A549 (cell line): ENCODE measurements around the gene DTX3. TPM values are rescaled to one million over a fixed set of nuclear protein-coding genes. Genes with fewer than 3 reads are reported as not detected.
A peak's percentile ranks its signal among the peaks of the same experiment; 100 is the strongest.

ENCODE experiments used
- ATAC-seq, 2 experiments: fragments of 200-7000 bp in 1 of 2; fragments of >200 bp in 1 of 2; cut with Nextera tagmentation in 1 of 2; cut with Tn5 transposase in 1 of 2; 3 replicates each; pipeline versions ENCODE4 v1.8.0 to v1.9.1; 2018 to 2020; ENCODE audit warnings: mild to moderate bottlenecking in 1 of 2, moderate library complexity in 1 of 2
- CTCF ChIA-PET: fragments of 300-600 bp; sonication (Branson Sonifier 250); formaldehyde crosslinking; extraction: SDS; loops from one replicate; lab custom pipeline; 2021; ENCODE audit warnings: antibody characterized with exemption, inconsistent platforms; lab: Yijun Ruan, JAX
- POLR2A ChIA-PET: fragments of 350-600 bp; formaldehyde crosslinking; extraction: SDS; loops from one replicate; lab custom pipeline; 2021; ENCODE audit warnings: antibody characterized with exemption, inconsistent platforms; lab: Yijun Ruan, JAX
- DNase-seq, 2 experiments: peaks; one replicate each; pipeline versions ENCODE4 v3.0.0 to v3.0.0-alpha.2; 2011 to 2016; ENCODE audit warnings: low read depth in 1 of 2, low spot score in 1 of 2
- FAIRE-seq: peaks from 2 replicates; lab custom pipeline; 2011; peaks lifted over from hg19 to GRCh38; lab: Jason Lieb, UNC
- H3K27ac ChIP-seq, 2 experiments: fragments of >200 bp; sonication (Bioruptor Twin); formaldehyde crosslinking; 3 replicates each; pipeline ENCODE4 v1.5.1; 2016 to 2017
- H3K4me1 ChIP-seq: fragments of >200 bp; sonication (Bioruptor Twin); formaldehyde crosslinking; 3 replicates; pipeline ENCODE4 v1.6.1; 2016
- H3K4me2 ChIP-seq: fragments of >200 bp; sonication (Bioruptor Twin); formaldehyde crosslinking; 3 replicates; pipeline ENCODE4 v1.6.1; 2016
- H3K4me3 ChIP-seq: fragments of >200 bp; sonication (Bioruptor Twin); formaldehyde crosslinking; 3 replicates; pipeline ENCODE4 v1.5.1; 2016
- H3K9me3 ChIP-seq: fragments of >200 bp; sonication (Bioruptor Twin); formaldehyde crosslinking; 3 replicates; pipeline ENCODE4 v1.6.1; 2016
- CBX2 ChIP-seq: fragments of 200-600 bp; sonication (generic); IDR thresholded peaks from 2 replicates; pipeline ENCODE4 v1.6.1; 2016; ENCODE audit warnings: low read depth, mild to moderate bottlenecking, borderline replicate concordance
- CHD2 ChIP-seq: fragments of 150-350 bp; IDR thresholded peaks from 2 replicates; pipeline ENCODE4 v1.6.1; 2014; ENCODE audit warnings: low read length; ENCODE audit not compliant: partially characterized antibody
- EHF ChIP-seq: fragments of 250-450 bp; sonication (Bioruptor Pico); IDR thresholded peaks from 2 replicates; pipeline ENCODE4 v1.5.0; 2020; ENCODE audit warnings: mild to moderate bottlenecking
- FOSL2 ChIP-seq, 2 experiments: fragments of 450-650 bp in 1 of 2; fragments of >200 bp in 1 of 2; sonication (Bioruptor Twin) in 1 of 2; formaldehyde crosslinking; IDR thresholded peaks; 2 replicates each; pipeline versions ENCODE4 v1.5.0 to v1.6.1; 2016 to 2020; ENCODE audit warnings: mild to moderate bottlenecking in 1 of 2, moderate library complexity in 1 of 2
- FOXS1 ChIP-seq: fragments of 250-450 bp; sonication (Bioruptor Pico); IDR thresholded peaks from 2 replicates; pipeline ENCODE4 v1.5.0; 2020; ENCODE audit warnings: mild to moderate bottlenecking, moderate library complexity
- GATA3 ChIP-seq: IDR thresholded peaks from 2 replicates; pipeline ENCODE4 v1.6.1; 2012; ENCODE audit warnings: borderline replicate concordance
- JUN ChIP-seq, 2 experiments: fragments of >200 bp; sonication (Bioruptor Twin); formaldehyde crosslinking; IDR thresholded peaks; 2 replicates in 1 of 2; 3 replicates in 1 of 2; pipeline ENCODE4 v1.6.1; 2016 to 2017
- MAZ ChIP-seq: fragments of 150-350 bp; IDR thresholded peaks from 2 replicates; pipeline ENCODE4 v1.6.1; 2014; ENCODE audit warnings: antibody characterized with exemption, low read depth, low read length, borderline replicate concordance
- MYC ChIP-seq: IDR thresholded peaks from 2 replicates; pipeline ENCODE4 v1.6.1; 2012; ENCODE audit warnings: mild to moderate bottlenecking, inconsistent platforms, low read length, improper control_type of control experiment, borderline replicate concordance
- PHF8 ChIP-seq: fragments of 200-600 bp; sonication (generic); IDR thresholded peaks from 2 replicates; pipeline ENCODE4 v1.6.1; 2016; ENCODE audit warnings: low read depth, mild to moderate bottlenecking, antibody characterized with exemption, moderate library complexity, borderline replicate concordance
- POLR2AphosphoS2 ChIP-seq: conservative IDR thresholded peaks from 2 replicates; pipeline ENCODE4 v1.6.1; 2012; ENCODE audit warnings: low read length, improper control_type of control experiment, inconsistent platforms
- RAD21 ChIP-seq, 2 experiments: fragments of >200 bp in 1 of 2; sonication (Bioruptor Twin) in 1 of 2; formaldehyde crosslinking in 1 of 2; IDR thresholded peaks in 1 of 2; conservative IDR thresholded peaks in 1 of 2; 2 replicates in 1 of 2; 3 replicates in 1 of 2; pipeline ENCODE4 v1.6.1; 2012 to 2018; ENCODE audit warnings: inconsistent platforms in 1 of 2
- WGBS: methylation state at CpG from one replicate; pipeline ENCODE4 v1.1.6; 2017; ENCODE audit errors: missing lambda C conversion rate; 5-methylcytosine and 5-hydroxymethylcytosine counted together
- polyA plus RNA-seq, 4 experiments: library from polyadenylated mRNA; depleted of rRNA in 3 of 4; stranded (reverse); fragments of >200 nt; fragmentation: RNase III in 1 of 4; extraction: RNeasy Plus Mini Kit Qiagen cat#74134 plus additional on column Dnase treatment in 1 of 4; gene quantifications; 2 replicates in 3 of 4; 3 replicates in 1 of 4; pipeline ENCODE4 v1.2.3, GENCODE V29; 2011 to 2017
- TF ChIP-seq, protein P1 (sequence below): fragments of >200 bp; sonication (Bioruptor Twin); formaldehyde crosslinking; IDR thresholded peaks from 3 replicates; pipeline ENCODE4 v1.5.1; 2016
- TF ChIP-seq, protein P2 (sequence below): fragments of 150-350 bp; IDR thresholded peaks from 2 replicates; pipeline ENCODE4 v1.6.1; 2014; ENCODE audit warnings: low read depth, mild to moderate bottlenecking, low read length

DTX3 gene
- polyA plus RNA-seq, 2 of the 4 experiments (the other 2 are of a cell fraction): 21.7 to 24.7 TPM

DNA sequence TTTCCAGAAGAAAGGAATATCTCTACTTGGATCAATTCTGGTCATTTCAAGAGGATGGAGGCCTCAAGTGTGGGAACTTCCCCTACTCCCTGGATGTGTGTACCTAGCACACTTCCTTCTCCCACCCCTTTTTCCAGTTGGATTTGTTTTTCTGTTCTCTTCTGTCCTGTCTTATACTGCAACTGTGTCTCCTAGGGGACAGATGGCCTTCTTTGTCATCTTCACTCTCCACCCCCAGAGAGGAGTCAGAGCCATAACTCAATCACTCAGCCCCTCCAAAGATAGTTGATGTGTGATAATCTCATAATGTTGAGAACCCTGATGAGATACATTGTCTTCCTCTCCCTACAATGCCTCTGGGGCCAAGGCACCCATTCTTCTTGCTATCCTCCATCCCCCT is 2.1 kb upstream of the DTX3 start (continued):
- TF ChIP-seq POLR2AphosphoS2: no peak

DNA sequence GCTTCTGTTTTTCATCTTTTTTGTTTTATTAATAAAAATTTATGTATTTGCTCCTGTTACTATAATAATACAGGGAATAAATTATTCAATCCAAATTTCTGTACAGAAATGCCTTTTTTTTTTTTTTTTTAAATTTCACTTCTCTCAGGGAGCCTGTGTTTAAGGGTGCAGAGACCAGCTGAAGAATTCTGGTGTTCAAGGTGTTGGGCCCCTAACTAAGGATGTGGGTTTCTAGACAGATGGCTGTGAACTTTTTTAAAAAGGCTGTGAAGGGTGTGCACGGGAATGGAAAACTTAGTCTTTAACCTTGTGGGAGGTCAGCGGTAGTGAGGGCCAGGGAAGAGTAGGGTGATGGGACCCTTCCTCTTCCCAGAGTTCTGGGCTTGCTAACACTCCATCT is 1.3 kb upstream of the DTX3 start:
- DNase-seq (no peak), FAIRE-seq (no peak), ATAC-seq (no peak)
- TF ChIP-seq, protein P1, sequence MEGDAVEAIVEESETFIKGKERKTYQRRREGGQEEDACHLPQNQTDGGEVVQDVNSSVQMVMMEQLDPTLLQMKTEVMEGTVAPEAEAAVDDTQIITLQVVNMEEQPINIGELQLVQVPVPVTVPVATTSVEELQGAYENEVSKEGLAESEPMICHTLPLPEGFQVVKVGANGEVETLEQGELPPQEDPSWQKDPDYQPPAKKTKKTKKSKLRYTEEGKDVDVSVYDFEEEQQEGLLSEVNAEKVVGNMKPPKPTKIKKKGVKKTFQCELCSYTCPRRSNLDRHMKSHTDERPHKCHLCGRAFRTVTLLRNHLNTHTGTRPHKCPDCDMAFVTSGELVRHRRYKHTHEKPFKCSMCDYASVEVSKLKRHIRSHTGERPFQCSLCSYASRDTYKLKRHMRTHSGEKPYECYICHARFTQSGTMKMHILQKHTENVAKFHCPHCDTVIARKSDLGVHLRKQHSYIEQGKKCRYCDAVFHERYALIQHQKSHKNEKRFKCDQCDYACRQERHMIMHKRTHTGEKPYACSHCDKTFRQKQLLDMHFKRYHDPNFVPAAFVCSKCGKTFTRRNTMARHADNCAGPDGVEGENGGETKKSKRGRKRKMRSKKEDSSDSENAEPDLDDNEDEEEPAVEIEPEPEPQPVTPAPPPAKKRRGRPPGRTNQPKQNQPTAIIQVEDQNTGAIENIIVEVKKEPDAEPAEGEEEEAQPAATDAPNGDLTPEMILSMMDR: no peak
- no peak for TF ChIP-seq EHF (CRISPR knock-in tag)
- Histone ChIP-seq H3K9me3 (no peaks in the 10 kb centered on the region), H3K4me1 (peaks cover 13% of the 10 kb centered on the region; the same call in 2 of the 3 replicates), H3K27ac (no peak overlapping the region), H3K4me2 (no peak overlapping the region), H3K4me3 (no peak overlapping the region)
- 88% methylated on average over 2 of the region's 2 CpGs for WGBS
- ChIA-PET POLR2A (interaction anchor here (0.7 kb wide), 1 partner anchor 12 kb away, joined by 3 read pairs; no protein-coding TSS in a partner anchor), CTCF (interaction anchor here (0.9 to 20.9 kb wide), 3 partner anchors 11 to 28 kb away, joined by 3 to 336 read pairs (median 8); partner anchors contain the start of gene PIP4K2C)

DNA sequence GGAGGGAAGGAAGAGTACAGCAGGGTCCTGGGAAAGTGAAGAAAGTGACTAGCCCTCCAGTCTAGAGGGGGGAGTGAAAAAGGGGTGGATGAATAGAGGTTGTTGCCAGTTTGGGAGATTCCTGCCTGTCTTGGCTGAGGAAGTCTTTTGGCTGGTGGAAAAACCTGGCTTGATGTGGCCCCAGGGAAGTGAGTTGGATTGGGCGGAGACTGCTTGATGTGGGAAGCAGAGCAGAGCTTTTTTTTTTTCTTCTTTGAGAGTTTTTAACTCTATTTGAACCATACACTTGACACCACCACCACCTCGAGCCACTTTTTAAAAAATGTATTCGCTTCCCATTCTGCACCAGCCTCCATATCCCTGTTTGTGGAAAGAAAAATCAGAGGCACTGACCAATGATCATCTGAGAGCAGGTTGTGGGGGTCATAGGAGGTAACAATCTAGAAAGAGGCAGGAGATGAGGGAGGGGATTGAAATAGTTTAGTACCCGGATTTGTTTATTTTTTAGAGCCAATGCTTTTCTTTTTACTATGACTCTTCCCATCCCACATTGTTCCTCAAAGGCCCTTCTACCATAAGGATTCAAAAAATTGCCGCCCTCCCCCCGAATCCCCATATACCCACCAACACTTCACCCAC is 690 bp upstream of the DTX3 start:
- POLR2A ChIA-PET: interaction anchor here (0.7 kb wide), 1 partner anchor 12 kb away, joined by 3 read pairs; no protein-coding TSS in a partner anchor
- DNase-seq (no peak), ATAC-seq (no peak), FAIRE-seq (no peak)
- H3K9me3 ChIP-seq: no peaks in the 10 kb centered on the region
- H3K4me1 ChIP-seq: peaks cover 13% of the 10 kb centered on the region; the same call in 2 of the 3 replicates
- CTCF ChIA-PET: interaction anchor here (0.9 to 20.9 kb wide), 4 partner anchors 10 to 27 kb away, joined by 3 to 336 read pairs (median 6); partner anchors contain the start of gene PIP4K2C
- TF ChIP-seq MYC (no peak), MAZ (no peak), RAD21 (conservative IDR thresholded peaks at IDR 0.05 in 1 of 2, IDR thresholded peaks at IDR 0.05 in 1 of 2) (no peak), CBX2 (no peak), JUN (IDR thresholded peaks at IDR 0.05) (no peak), FOXS1 (no peak), CHD2 (no peak)
- 86% methylated on average over 6 of the region's 6 CpGs for WGBS
- H3K4me2 ChIP-seq: peak overlapping the region; percentile 100
- peak overlapping the region; percentile 90 for H3K4me3 ChIP-seq
- peak overlapping the region; percentile 94 to 97 for H3K27ac ChIP-seq

DNA sequence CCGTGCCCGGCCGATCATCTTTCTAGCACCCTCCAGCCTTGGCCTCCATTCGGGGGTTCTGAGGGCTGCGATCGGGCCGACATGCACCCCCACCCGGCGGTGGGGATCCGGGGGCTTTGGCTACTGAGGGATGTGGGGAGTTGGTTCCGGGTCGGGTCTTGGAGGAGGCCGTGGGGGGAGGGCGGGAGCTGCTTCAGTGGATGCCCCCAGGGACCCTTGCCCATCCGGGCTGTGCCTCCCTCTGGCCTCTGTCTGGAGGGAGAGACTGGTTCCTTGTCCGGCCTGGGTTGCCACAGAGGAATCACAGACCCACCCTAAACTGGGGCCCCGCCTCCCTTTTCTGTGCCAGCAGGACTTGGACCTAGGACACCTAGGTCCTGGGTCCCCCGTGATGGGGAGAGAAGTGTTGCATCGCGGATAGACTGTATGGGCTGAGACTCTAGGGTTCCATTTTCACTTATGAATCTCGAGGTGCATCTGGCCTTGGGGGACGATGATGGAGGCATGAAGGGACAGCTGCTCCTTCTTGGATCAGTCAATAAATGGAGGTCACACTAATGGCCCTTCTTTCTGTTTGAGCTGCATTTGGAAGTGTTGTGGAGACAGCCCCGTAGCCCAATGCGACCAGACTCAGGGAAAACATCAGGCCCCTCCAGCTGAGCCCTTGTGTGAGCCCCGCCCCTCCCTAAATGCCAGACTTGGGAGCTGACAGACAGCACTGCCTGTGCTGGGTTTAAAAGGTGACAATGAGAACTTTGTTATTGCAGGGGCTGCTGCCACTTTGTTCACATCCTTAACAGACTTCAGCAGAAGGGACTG is 577 bp downstream of the DTX3 start:
- Histone ChIP-seq H3K4me2 (peak overlapping the region; percentile 100), H3K9me3 (no peaks in the 10 kb centered on the region), H3K4me1 (peaks cover 13% of the 10 kb centered on the region; the same call in 2 of the 3 replicates), H3K27ac (peak overlapping the region; percentile 94 to 97), H3K4me3 (peak overlapping the region; percentile 90)
- ATAC-seq: peak; percentile 15 to 48; a peak in 4 of 6 replicates
- ChIA-PET CTCF (interaction anchor here (1.0 to 20.9 kb wide), 9 partner anchors 9 to 121 kb away, joined by 3 to 336 read pairs (median 3); no protein-coding TSS in a partner anchor), POLR2A (no interaction called here)
- FAIRE-seq: no peak
- DNase-seq: no peak
- TF ChIP-seq GATA3: no peak
- TF ChIP-seq, protein P2, sequence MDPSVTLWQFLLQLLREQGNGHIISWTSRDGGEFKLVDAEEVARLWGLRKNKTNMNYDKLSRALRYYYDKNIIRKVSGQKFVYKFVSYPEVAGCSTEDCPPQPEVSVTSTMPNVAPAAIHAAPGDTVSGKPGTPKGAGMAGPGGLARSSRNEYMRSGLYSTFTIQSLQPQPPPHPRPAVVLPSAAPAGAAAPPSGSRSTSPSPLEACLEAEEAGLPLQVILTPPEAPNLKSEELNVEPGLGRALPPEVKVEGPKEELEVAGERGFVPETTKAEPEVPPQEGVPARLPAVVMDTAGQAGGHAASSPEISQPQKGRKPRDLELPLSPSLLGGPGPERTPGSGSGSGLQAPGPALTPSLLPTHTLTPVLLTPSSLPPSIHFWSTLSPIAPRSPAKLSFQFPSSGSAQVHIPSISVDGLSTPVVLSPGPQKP: no peak
- TF ChIP-seq CBX2: no peak
- TF ChIP-seq FOXS1: no peak
- TF ChIP-seq JUN (IDR thresholded peaks at IDR 0.05): no peak; a peak in 1 of 5 replicates
- TF ChIP-seq EHF (CRISPR knock-in tag): no peak
- no peak for TF ChIP-seq FOSL2 (IDR thresholded peaks at IDR 0.05)
- no peak for TF ChIP-seq FOSL2 (CRISPR knock-in tag; IDR thresholded peaks at IDR 0.05)
- no peak for TF ChIP-seq PHF8
- WGBS: 35% methylated on average over 15 of the region's 25 CpGs
